PFSK-1 (cell line): ENCODE data around the gene TRMU.

ENCODE experiments used
- FOXP2 ChIP-seq: optimal IDR thresholded peaks from 2 replicates; pipeline ENCODE3; 2011; ENCODE audit warnings: borderline replicate concordance, control low read depth, inconsistent platforms; ENCODE audit not compliant: insufficient read depth; ENCODE audit errors: extremely low read length, extremely low read depth
- POLR2AphosphoS5 ChIP-seq: IDR thresholded peaks from 2 replicates; pipeline ENCODE4 v1.6.1; 2012; ENCODE audit warnings: low read depth, mild to moderate bottlenecking, control low read depth, low read length, moderate library complexity
- SIN3A ChIP-seq: IDR thresholded peaks from 2 replicates; pipeline ENCODE4 v1.6.1; 2012; ENCODE audit warnings: mild to moderate bottlenecking, low read length, moderate library complexity, borderline replicate concordance; ENCODE audit not compliant: insufficient read depth
- TAF1 ChIP-seq: IDR thresholded peaks from 2 replicates; pipeline ENCODE4 v1.6.1; 2012; ENCODE audit warnings: low read length, control low read depth, borderline replicate concordance; ENCODE audit not compliant: insufficient read depth
- TF ChIP-seq, protein P1 (sequence below), 2 experiments: IDR thresholded peaks; 2 replicates each; pipeline versions ENCODE4 v1.6.1 to v1.8.0; 2011 to 2012; ENCODE audit warnings: low read depth in 2 of 2, low read length in 2 of 2, control low read depth in 1 of 2, inconsistent platforms in 1 of 2, mild to moderate bottlenecking in 1 of 2, moderate library complexity in 1 of 2; ENCODE audit not compliant: insufficient read depth in 1 of 2

The TRMU gene

DNA sequence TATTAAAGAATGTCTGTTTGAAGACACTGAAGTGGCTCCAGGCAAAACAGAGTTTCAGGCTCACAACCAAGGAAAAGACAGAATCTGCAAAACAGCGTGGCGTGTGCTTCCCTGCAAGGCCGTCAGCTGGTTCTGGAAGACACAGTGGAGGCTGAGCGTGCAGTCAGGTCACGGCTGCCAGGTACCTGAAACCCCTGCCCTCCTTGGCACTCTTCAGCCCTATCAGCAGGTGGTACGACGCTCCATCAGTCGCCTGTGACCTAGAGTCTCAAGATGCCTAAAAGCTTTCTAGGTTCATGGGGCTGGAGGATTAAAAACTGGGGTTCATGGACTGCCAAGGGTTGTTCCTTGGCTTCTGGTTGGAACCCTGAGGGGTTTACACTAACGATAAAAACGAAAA, 65.9 kb downstream of the TRMU start:
- TF ChIP-seq, protein P1, sequence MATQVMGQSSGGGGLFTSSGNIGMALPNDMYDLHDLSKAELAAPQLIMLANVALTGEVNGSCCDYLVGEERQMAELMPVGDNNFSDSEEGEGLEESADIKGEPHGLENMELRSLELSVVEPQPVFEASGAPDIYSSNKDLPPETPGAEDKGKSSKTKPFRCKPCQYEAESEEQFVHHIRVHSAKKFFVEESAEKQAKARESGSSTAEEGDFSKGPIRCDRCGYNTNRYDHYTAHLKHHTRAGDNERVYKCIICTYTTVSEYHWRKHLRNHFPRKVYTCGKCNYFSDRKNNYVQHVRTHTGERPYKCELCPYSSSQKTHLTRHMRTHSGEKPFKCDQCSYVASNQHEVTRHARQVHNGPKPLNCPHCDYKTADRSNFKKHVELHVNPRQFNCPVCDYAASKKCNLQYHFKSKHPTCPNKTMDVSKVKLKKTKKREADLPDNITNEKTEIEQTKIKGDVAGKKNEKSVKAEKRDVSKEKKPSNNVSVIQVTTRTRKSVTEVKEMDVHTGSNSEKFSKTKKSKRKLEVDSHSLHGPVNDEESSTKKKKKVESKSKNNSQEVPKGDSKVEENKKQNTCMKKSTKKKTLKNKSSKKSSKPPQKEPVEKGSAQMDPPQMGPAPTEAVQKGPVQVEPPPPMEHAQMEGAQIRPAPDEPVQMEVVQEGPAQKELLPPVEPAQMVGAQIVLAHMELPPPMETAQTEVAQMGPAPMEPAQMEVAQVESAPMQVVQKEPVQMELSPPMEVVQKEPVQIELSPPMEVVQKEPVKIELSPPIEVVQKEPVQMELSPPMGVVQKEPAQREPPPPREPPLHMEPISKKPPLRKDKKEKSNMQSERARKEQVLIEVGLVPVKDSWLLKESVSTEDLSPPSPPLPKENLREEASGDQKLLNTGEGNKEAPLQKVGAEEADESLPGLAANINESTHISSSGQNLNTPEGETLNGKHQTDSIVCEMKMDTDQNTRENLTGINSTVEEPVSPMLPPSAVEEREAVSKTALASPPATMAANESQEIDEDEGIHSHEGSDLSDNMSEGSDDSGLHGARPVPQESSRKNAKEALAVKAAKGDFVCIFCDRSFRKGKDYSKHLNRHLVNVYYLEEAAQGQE (IDR thresholded peaks at IDR 0.05; ENCODE audit: insufficient read depth in 1 of 2, low read depth in 2 of 2, low read length in 2 of 2): no peak
- no peak for TF ChIP-seq SIN3A
- TF ChIP-seq POLR2AphosphoS5: no peak
- TF ChIP-seq FOXP2: no peak
- TF ChIP-seq TAF1: no peak

DNA sequence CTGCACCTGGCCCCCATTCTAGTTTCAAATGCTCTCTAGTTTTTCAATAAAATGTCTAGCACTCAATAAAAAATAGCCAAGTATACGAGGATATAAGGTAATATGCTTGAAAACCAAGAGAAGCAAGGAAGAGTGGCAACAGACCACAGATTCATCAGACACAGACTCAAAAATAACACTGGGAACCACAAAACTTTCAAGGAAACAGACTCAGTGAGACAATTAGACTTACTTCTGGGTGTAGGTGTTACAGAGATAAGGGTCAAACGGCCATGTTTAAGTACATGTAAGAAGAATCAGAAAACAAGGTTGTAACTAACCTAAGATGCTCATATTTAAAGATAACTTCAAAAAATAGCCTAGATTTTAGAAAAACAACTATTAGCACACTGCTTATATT, 67.0 kb downstream of the TRMU start:
- TF ChIP-seq SIN3A (no peak), TAF1 (no peak), FOXP2 (no peak)

GRCh38 chr22:46405901-46406300, 70.4 kb downstream of the TRMU start:
- TF ChIP-seq, protein P1 (IDR thresholded peaks at IDR 0.05; ENCODE audit: insufficient read depth in 1 of 2, low read depth in 2 of 2, low read length in 2 of 2): no peak
- TF ChIP-seq SIN3A (no peak), FOXP2 (no peak), POLR2AphosphoS5 (no peak), TAF1 (no peak)

DNA sequence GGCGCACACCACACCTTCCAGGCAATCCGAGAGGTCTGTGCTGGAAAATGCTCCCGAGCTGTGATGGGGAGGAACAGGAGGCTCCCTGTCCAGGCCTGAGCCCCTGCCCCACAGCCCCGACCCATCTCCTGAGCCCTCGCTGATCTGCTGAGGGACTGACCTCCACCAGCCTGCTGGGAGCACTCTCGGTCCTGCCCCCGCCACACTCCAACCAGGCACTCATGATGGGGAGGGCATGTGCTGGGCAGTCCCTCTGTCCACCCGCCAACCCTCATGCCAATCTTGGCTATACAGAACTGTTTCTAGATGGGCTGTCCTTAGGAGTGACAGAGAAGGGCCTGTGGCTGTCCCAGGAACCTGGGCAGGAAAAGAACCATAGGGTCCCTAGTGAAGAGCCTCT, 70.8 kb downstream of the TRMU start:
- TF ChIP-seq POLR2AphosphoS5 (no peak), SIN3A (no peak), TAF1 (no peak), FOXP2 (no peak)
- TF ChIP-seq, protein P1 (IDR thresholded peaks at IDR 0.05; ENCODE audit: insufficient read depth in 1 of 2, low read depth in 2 of 2, low read length in 2 of 2): no peak

- no peak for TF ChIP-seq TAF1
- TF ChIP-seq FOXP2: no peak
- no peak for TF ChIP-seq SIN3A
- TF ChIP-seq POLR2AphosphoS5: no peak
- TF ChIP-seq, protein P1 (IDR thresholded peaks at IDR 0.05; ENCODE audit: insufficient read depth in 1 of 2, low read depth in 2 of 2, low read length in 2 of 2): no peak
Measured at GRCh38 chr22:46406791-46407190, 71.3 kb downstream of the TRMU start.
